ENCODE results near the gene CENPX. TPM values are rescaled to one million over a fixed set of nuclear protein-coding genes. Genes with fewer than 3 reads are reported as not detected.

CENPX gene
- polyA plus RNA-seq, 1 donor (not counting 4 experiments of a cell fraction or from before 2014, with no cell fraction given), result 48.2 TPM

- Histone ChIP-seq H4K20me1 (ENCODE audit: control insufficient read depth, extremely low read depth, insufficient read depth, low read length) (peaks cover 9% of the 10 kb centered on the region), H3K79me2 (ENCODE audit: control insufficient read depth, insufficient read depth, low read length) (peaks cover 20% of the 10 kb centered on the region), H3K9me1 (ENCODE audit: control insufficient read depth, extremely low read depth, insufficient read depth, low read length) (no peaks in the 10 kb centered on the region), H3K27me3 (ENCODE audit: control insufficient read depth, extremely low read depth, insufficient read depth, low read length) (no peaks in the 10 kb centered on the region), H3K4me3 (ENCODE audit: control insufficient read depth in 2 of 3, extremely low read depth in 1 of 3, insufficient read depth in 2 of 3, low read depth in 1 of 3, low read length in 3 of 3) (no peak overlapping the region), H2AFZ (ENCODE audit: control insufficient read depth, low read length) (no peak overlapping the region), H3K36me3 (ENCODE audit: control insufficient read depth in 2 of 2, extremely low read depth in 1 of 2, insufficient read depth in 2 of 2, low read length in 2 of 2) (peaks cover 18 to 30% of the 10 kb centered on the region in 2 experiments), H3K9me3 (ENCODE audit: control insufficient read depth, low read depth, low read length) (no peaks in the 10 kb centered on the region), H3K9ac (ENCODE audit: control insufficient read depth, extremely low read depth, insufficient read depth, low read length) (no peak overlapping the region), H3K27ac (ENCODE audit: control insufficient read depth, insufficient read depth, low read length) (no peak overlapping the region), H3K4me1 (ENCODE audit: control insufficient read depth, extremely low read depth, insufficient read depth, low read length) (peaks cover 13% of the 10 kb centered on the region), H3K4me2 (ENCODE audit: control insufficient read depth, extremely low read depth, insufficient read depth, low read depth, low read length) (no peak overlapping the region)
- DNase-seq (ENCODE audit: low read depth, low spot score), result no peak
- no peak for TF ChIP-seq EZH2 (IDR thresholded peaks at IDR 0.05; ENCODE audit: low read length)
- no peak for TF ChIP-seq CTCF (optimal IDR thresholded peaks at IDR 0.05 in 1 of 3, IDR thresholded peaks at IDR 0.05 in 1 of 3, conservative IDR thresholded peaks at IDR 0.05 in 1 of 3; ENCODE audit: extremely low read depth in 1 of 3, insufficient read depth in 2 of 3, low read length in 3 of 3)
- no peak for FAIRE-seq
- dilution Hi-C loops (cut with MboI; ENCODE audit: extremely low pct_ligation_motif_present, low sequenced_read_pairs), result no loop called here
Measured at GRCh38 chr17:82062984-82063368, 40.3 kb upstream of the CENPX start.

- Histone ChIP-seq H2AFZ (ENCODE audit: control insufficient read depth, low read length) (no peak overlapping the region), H3K27me3 (ENCODE audit: control insufficient read depth, extremely low read depth, insufficient read depth, low read length) (no peaks in the 10 kb centered on the region), H3K36me3 (ENCODE audit: control insufficient read depth in 2 of 2, extremely low read depth in 1 of 2, insufficient read depth in 2 of 2, low read length in 2 of 2) (peaks cover 20 to 30% of the 10 kb centered on the region in 2 experiments), H3K79me2 (ENCODE audit: control insufficient read depth, insufficient read depth, low read length) (peaks cover 20% of the 10 kb centered on the region), H3K9me3 (ENCODE audit: control insufficient read depth, low read depth, low read length) (no peaks in the 10 kb centered on the region), H3K9ac (ENCODE audit: control insufficient read depth, extremely low read depth, insufficient read depth, low read length) (no peak overlapping the region), H3K4me1 (ENCODE audit: control insufficient read depth, extremely low read depth, insufficient read depth, low read length) (peaks cover 13% of the 10 kb centered on the region), H3K27ac (ENCODE audit: control insufficient read depth, insufficient read depth, low read length) (no peak overlapping the region), H3K4me2 (ENCODE audit: control insufficient read depth, extremely low read depth, insufficient read depth, low read depth, low read length) (no peak overlapping the region), H4K20me1 (ENCODE audit: control insufficient read depth, extremely low read depth, insufficient read depth, low read length) (peaks cover 9% of the 10 kb centered on the region), H3K9me1 (ENCODE audit: control insufficient read depth, extremely low read depth, insufficient read depth, low read length) (no peaks in the 10 kb centered on the region), H3K4me3 (ENCODE audit: control insufficient read depth in 2 of 3, extremely low read depth in 1 of 3, insufficient read depth in 2 of 3, low read depth in 1 of 3, low read length in 3 of 3) (no peak overlapping the region)
- no peak for FAIRE-seq
- no peak for DNase-seq (ENCODE audit: low read depth, low spot score)
- no peak for TF ChIP-seq EZH2 (IDR thresholded peaks at IDR 0.05; ENCODE audit: low read length)
- no peak for TF ChIP-seq CTCF (optimal IDR thresholded peaks at IDR 0.05 in 1 of 3, IDR thresholded peaks at IDR 0.05 in 1 of 3, conservative IDR thresholded peaks at IDR 0.05 in 1 of 3; ENCODE audit: extremely low read depth in 1 of 3, insufficient read depth in 2 of 3, low read length in 3 of 3)
- dilution Hi-C loops (cut with MboI; ENCODE audit: extremely low pct_ligation_motif_present, low sequenced_read_pairs), result no loop called here
Measured at GRCh38 chr17:82062076-82062983, 39.7 kb upstream of the CENPX start.
